Left ventricle myocardium inferior (tissue), 1 donor: ENCODE results near the gene BCL11B. TPM values are rescaled to one million over a fixed set of nuclear protein-coding genes. Genes with fewer than 3 reads are reported as not detected.

ENCODE experiments used
- DNase-seq: peaks from one replicate; pipeline ENCODE4 v3.0.0-alpha.2; 2020
- H3K27ac ChIP-seq: fragments of 200-600 bp; replicated peaks from 2 replicates; pipeline ENCODE4 v1.8.0; 2021
- H3K27me3 ChIP-seq: fragments of 200-600 bp; 2 replicates; pipeline ENCODE4 v1.8.0; 2021; ENCODE audit warnings: low read depth
- H3K36me3 ChIP-seq: fragments of 200-600 bp; 2 replicates; pipeline ENCODE4 v1.8.0; 2021
- H3K4me1 ChIP-seq: fragments of 200-600 bp; 2 replicates; pipeline ENCODE4 v1.8.0; 2021
- H3K4me3 ChIP-seq: fragments of 200-600 bp; 2 replicates; pipeline ENCODE4 v1.8.0; 2021; ENCODE audit warnings: mild to moderate bottlenecking, moderate library complexity
- H3K9me3 ChIP-seq: fragments of 200-600 bp; replicated peaks from 2 replicates; pipeline ENCODE4 v1.8.0; 2021
- CTCF ChIP-seq: fragments of 200-600 bp; IDR thresholded peaks from 2 replicates; pipeline ENCODE4 v1.8.0; 2021; ENCODE audit warnings: antibody characterized with exemption, mild to moderate bottlenecking, borderline replicate concordance
- intact Hi-C: fragments of 100-400 bp; cut with micrococcal nuclease; formaldehyde crosslinking; loops from one replicate; pipeline ENCODE4 v1.11.0; 2022
- total RNA-seq: library from RNA; stranded (reverse); fragmentation: NEBNext Ultra II Directional; extraction: Animal tissue kit (Norgen Biotek cat#: 25700); gene quantifications from one replicate; pipeline ENCODE4 v1.2.1, GENCODE V29; 2021
- donor health status: DM: no; HTN: yes; CAD: no; lungs with severe emphysema.

The BCL11B gene
- total RNA-seq, 1 donor from 2014 or later: 0.11 TPM

GRCh38 chr14:99215277-99215676 is 56.7 kb downstream of the BCL11B start:
- no peak for DNase-seq
- no peaks in the 10 kb centered on the region for H3K36me3 ChIP-seq
- TF ChIP-seq CTCF: no peak

GRCh38 chr14:99214701-99215100 is 57.3 kb downstream of the BCL11B start:
- DNase-seq: no peak
- peaks cover 53% of the 10 kb centered on the region for H3K27me3 ChIP-seq
- no peak overlapping the region for H3K27ac ChIP-seq
- no peak for TF ChIP-seq CTCF
- no peaks in the 10 kb centered on the region for H3K9me3 ChIP-seq
- H3K4me3 ChIP-seq: no peak overlapping the region
- intact Hi-C loops: no loop called here
- no peaks in the 10 kb centered on the region for H3K4me1 ChIP-seq
- H3K36me3 ChIP-seq: no peaks in the 10 kb centered on the region

More at GRCh38 chr14:99215277-99215676, 56.7 kb downstream of the BCL11B start:
- peaks cover 48% of the 10 kb centered on the region for H3K27me3 ChIP-seq
- intact Hi-C loops: no loop called here
- no peak overlapping the region for H3K4me3 ChIP-seq
- no peaks in the 10 kb centered on the region for H3K9me3 ChIP-seq
- H3K4me1 ChIP-seq: no peaks in the 10 kb centered on the region
- no peak overlapping the region for H3K27ac ChIP-seq

GRCh38 chr14:99213527-99213971 is 58.4 kb downstream of the BCL11B start:
- no peak for DNase-seq
- intact Hi-C loops: no loop called here
- H3K9me3 ChIP-seq: no peaks in the 10 kb centered on the region
- peaks cover 56% of the 10 kb centered on the region for H3K27me3 ChIP-seq
- no peak overlapping the region for H3K4me3 ChIP-seq
- no peak for TF ChIP-seq CTCF
- H3K4me1 ChIP-seq: no peaks in the 10 kb centered on the region
- H3K27ac ChIP-seq: no peak overlapping the region
- no peaks in the 10 kb centered on the region for H3K36me3 ChIP-seq

- no peak for TF ChIP-seq CTCF
- Histone ChIP-seq H3K4me3 (no peak overlapping the region), H3K4me1 (no peaks in the 10 kb centered on the region), H3K27me3 (peaks cover 60% of the 10 kb centered on the region), H3K27ac (no peak overlapping the region), H3K9me3 (no peaks in the 10 kb centered on the region), H3K36me3 (no peaks in the 10 kb centered on the region)
- no peak for DNase-seq
- intact Hi-C loops: no loop called here
Observed at GRCh38 chr14:99213101-99213500, 58.9 kb downstream of the BCL11B start.

- H3K4me3 ChIP-seq: no peak overlapping the region
- no peak overlapping the region for H3K27ac ChIP-seq
- intact Hi-C loops: no loop called here
- H3K4me1 ChIP-seq: no peaks in the 10 kb centered on the region
- no peak for DNase-seq
- no peaks in the 10 kb centered on the region for H3K36me3 ChIP-seq
- H3K9me3 ChIP-seq: no peaks in the 10 kb centered on the region
- peaks cover 61% of the 10 kb centered on the region for H3K27me3 ChIP-seq
- no peak for TF ChIP-seq CTCF
Observed at GRCh38 chr14:99212646-99213045, 59.4 kb downstream of the BCL11B start.

GRCh38 chr14:99212199-99212598 is 59.8 kb downstream of the BCL11B start:
- Histone ChIP-seq H3K4me1 (no peaks in the 10 kb centered on the region), H3K36me3 (no peaks in the 10 kb centered on the region), H3K9me3 (no peaks in the 10 kb centered on the region), H3K4me3 (no peak overlapping the region), H3K27me3 (peaks cover 61% of the 10 kb centered on the region), H3K27ac (no peak overlapping the region)
- no peak for TF ChIP-seq CTCF
- no peak for DNase-seq
- intact Hi-C loops: no loop called here
